IMR-90 (cell line): ENCODE data around the gene RPUSD2. TPM values are rescaled to one million over a fixed set of nuclear protein-coding genes. Genes with fewer than 3 reads are reported as not detected.

Source experiments
- ATAC-seq: fragments of 200-7000 bp; cut with Tn5 transposase; 2 replicates; pipeline ENCODE4 v1.9.1; 2020; ENCODE audit warnings: low read depth, mild to moderate bottlenecking, moderate library complexity
- BruUV-seq: library from RNA; stranded (reverse); fragments of 400-500 nt; replicated peaks from 2 replicates; lab custom pipeline; 2021; lab: Mats Ljungman, UMichigan
- CTCF ChIA-PET: fragments of 300-600 bp; formaldehyde crosslinking; extraction: SDS; loops from one replicate; lab custom pipeline; 2021; ENCODE audit warnings: antibody characterized with exemption; lab: Yijun Ruan, JAX
- POLR2A ChIA-PET: fragments of 300-600 bp; sonication (Branson Sonifier 250); formaldehyde crosslinking; loops from one replicate; lab custom pipeline; 2022; ENCODE audit warnings: antibody characterized with exemption; ENCODE audit not compliant: unreplicated experiment; lab: Charles Lee
- DNase-seq: peaks from one replicate; pipeline ENCODE4 v3.0.0; 2013
- H2AFZ ChIP-seq: replicated peaks from 2 replicates; pipeline ENCODE3; 2013; ENCODE audit warnings: low read length, mild to moderate bottlenecking; ENCODE audit not compliant: poor library complexity
- H2AK5ac ChIP-seq: 2 replicates; pipeline ENCODE4 v1.6.1; 2013; ENCODE audit warnings: low read depth, low read length, inconsistent platforms
- H2AK9ac ChIP-seq: replicated peaks from 2 replicates; pipeline ENCODE3; 2013; ENCODE audit warnings: mild to moderate bottlenecking, low read depth, low read length, moderate library complexity; ENCODE audit not compliant: poor library complexity
- H2BK120ac ChIP-seq: 2 replicates; pipeline ENCODE4 v1.6.1; 2013; ENCODE audit warnings: low read depth, low read length, inconsistent platforms
- H2BK15ac ChIP-seq: 3 replicates; pipeline ENCODE4 v1.6.1; 2013; ENCODE audit warnings: low read depth, low read length, inconsistent platforms
- H2BK20ac ChIP-seq: 2 replicates; pipeline ENCODE4 v1.6.1; 2013; ENCODE audit warnings: low read depth, mild to moderate bottlenecking, inconsistent platforms, low read length, moderate library complexity
- H2BK5ac ChIP-seq: 2 replicates; pipeline ENCODE4 v1.6.1; 2013; ENCODE audit warnings: mild to moderate bottlenecking, low read depth, low read length, inconsistent platforms; ENCODE audit not compliant: poor library complexity, severe bottlenecking
- H3K14ac ChIP-seq: replicated peaks from 2 replicates; pipeline ENCODE4 v1.6.1; 2013; ENCODE audit warnings: low read depth, low read length, inconsistent platforms
- H3K18ac ChIP-seq: 2 replicates; pipeline ENCODE4 v1.6.1; 2013; ENCODE audit warnings: low read depth, low read length, control low read depth
- H3K23ac ChIP-seq: 2 replicates; pipeline ENCODE4 v1.6.1; 2013; ENCODE audit warnings: low read depth, low read length, inconsistent platforms
- H3K27ac ChIP-seq: 2 replicates; pipeline ENCODE4 v1.5.1; 2013; ENCODE audit warnings: mild to moderate bottlenecking, control low read depth, low read length; ENCODE audit not compliant: insufficient read depth
- H3K27me3 ChIP-seq: 2 replicates; pipeline ENCODE4 v1.6.1; 2013; ENCODE audit warnings: low read length; ENCODE audit not compliant: control insufficient read depth, insufficient read depth
- H3K36me3 ChIP-seq: 2 replicates; pipeline ENCODE4 v1.6.1; 2013; ENCODE audit warnings: low read length, mixed read lengths; ENCODE audit not compliant: control insufficient read depth, insufficient read depth
- H3K4ac ChIP-seq: 2 replicates; pipeline ENCODE4 v1.6.1; 2013; ENCODE audit warnings: low read depth, low read length, inconsistent platforms
- H3K4me1 ChIP-seq: 2 replicates; pipeline ENCODE4 v1.6.1; 2013; ENCODE audit warnings: low read length, mixed read lengths; ENCODE audit not compliant: control insufficient read depth, insufficient read depth
- H3K4me2 ChIP-seq: 2 replicates; pipeline ENCODE4 v1.6.1; 2013; ENCODE audit warnings: low read depth, mild to moderate bottlenecking, control low read depth, low read length, moderate library complexity
- H3K4me3 ChIP-seq: 2 replicates; pipeline ENCODE4 v1.5.1; 2013; ENCODE audit warnings: low read depth, mild to moderate bottlenecking, control low read depth, low read length, moderate library complexity; ENCODE audit not compliant: insufficient read depth
- H3K56ac ChIP-seq: 2 replicates; pipeline ENCODE4 v1.6.1; 2013; ENCODE audit warnings: low read length, inconsistent platforms; ENCODE audit not compliant: insufficient read depth; ENCODE audit errors: extremely low read depth
- H3K79me1 ChIP-seq, 2 experiments: 2 replicates each; pipeline ENCODE4 v1.6.1; 2013; ENCODE audit warnings: low read length in 2 of 2, inconsistent platforms in 1 of 2, low read depth in 1 of 2
- H3K9ac ChIP-seq: 2 replicates; pipeline ENCODE4 v1.6.1; 2013; ENCODE audit warnings: low read depth, low read length, control low read depth
- H3K9me1 ChIP-seq: 2 replicates; pipeline ENCODE4 v1.6.1; 2013; ENCODE audit warnings: low read length, inconsistent platforms; ENCODE audit not compliant: insufficient read depth
- H3K9me3 ChIP-seq: 2 replicates; pipeline ENCODE4 v1.6.1; 2013; ENCODE audit warnings: low read length; ENCODE audit not compliant: control insufficient read depth, insufficient read depth
- H4K20me1 ChIP-seq: 2 replicates; pipeline ENCODE4 v1.6.1; 2013; ENCODE audit warnings: low read length, inconsistent platforms; ENCODE audit not compliant: insufficient read depth
- H4K5ac ChIP-seq: 2 replicates; pipeline ENCODE4 v1.6.1; 2013; ENCODE audit warnings: mild to moderate bottlenecking, low read depth, low read length, control low read depth
- H4K8ac ChIP-seq, 2 experiments: 2 replicates each; pipeline ENCODE4 v1.6.1; 2013; ENCODE audit warnings: low read depth in 2 of 2, low read length in 2 of 2, control low read depth in 1 of 2, inconsistent platforms in 1 of 2
- H4K91ac ChIP-seq: 2 replicates; pipeline ENCODE4 v1.6.1; 2013; ENCODE audit warnings: low read depth, low read length, inconsistent platforms; ENCODE audit not compliant: insufficient read depth
- CEBPB ChIP-seq: IDR thresholded peaks from 2 replicates; pipeline ENCODE4 v1.6.1; 2012; ENCODE audit warnings: low read depth, low read length, improper control_type of control experiment
- FOS ChIP-seq: fragments of 150-350 bp; IDR thresholded peaks from 2 replicates; pipeline ENCODE4 v1.6.1; 2016; ENCODE audit warnings: low read depth, low read length
- dilution Hi-C: fragments of 300-500 bp; cut with HindIII; formaldehyde crosslinking; loops from one replicate; pipeline ENCODE4 v1.14.3; 2018; ENCODE audit warnings: low sequenced_read_pairs; ENCODE audit not compliant: unreplicated experiment
- in situ Hi-C: fragments of 300-500 bp; cut with MboI; formaldehyde crosslinking; loops from 3 replicates; pipeline ENCODE4 v1.14.3; 2019; ENCODE audit warnings: low sequenced_read_pairs, inconsistent platforms, mixed read lengths
- intact Hi-C: fragments of 100-400 bp; cut with micrococcal nuclease; formaldehyde crosslinking; loops from 2 replicates; pipeline ENCODE4 v1.10.0; 2022
- polyA plus RNA-seq, 3 experiments: library from polyadenylated mRNA; depleted of rRNA; stranded (reverse); fragments of >200 nt; gene quantifications; 2 replicates each; pipeline ENCODE4 v1.2.3, GENCODE V29; 2012; ENCODE audit warnings: low replicate concordance in 1 of 3
- total RNA-seq: library from RNA; depleted of rRNA; stranded (reverse); fragments of >200 nt; gene quantifications from 2 replicates; pipeline ENCODE4 v1.2.3, GENCODE V29; 2012

The RPUSD2 gene
- total and polyA plus RNA-seq, 2 of the 4 experiments (the other 2 are of a cell fraction), result 7.4 to 13.4 TPM

DNA sequence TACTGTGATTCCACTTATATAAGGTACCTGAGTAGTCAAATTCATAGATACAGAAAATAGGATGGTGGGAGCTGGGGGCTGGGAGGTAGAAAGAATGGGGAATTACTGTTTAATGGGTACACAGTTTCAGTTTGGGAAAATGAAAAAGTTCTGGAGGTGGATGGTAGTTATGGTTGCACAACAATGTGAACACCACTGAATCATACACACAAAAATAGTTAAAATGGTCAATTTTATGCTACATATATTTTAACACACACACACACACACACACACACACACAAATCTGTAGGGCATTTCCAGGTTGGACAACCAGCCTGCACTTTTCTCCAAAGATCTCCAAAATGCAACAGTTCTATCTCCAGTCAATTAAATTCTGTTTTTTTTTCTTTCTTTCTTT, 5.7 kb upstream of the RPUSD2 start:
- H4K5ac ChIP-seq, result no peak overlapping the region
- no peak overlapping the region for H4K8ac ChIP-seq
- H3K4me2 ChIP-seq, result no peak overlapping the region
- no peak overlapping the region for H3K14ac ChIP-seq
- H3K36me3 ChIP-seq, result peaks cover 3% of the 10 kb centered on the region; the same call in 1 of the 2 replicates
- no peak overlapping the region for H2AFZ ChIP-seq
- H3K27ac ChIP-seq, result no peak overlapping the region
- H3K56ac ChIP-seq, result no peak overlapping the region
- H3K4me1 ChIP-seq, result no peaks in the 10 kb centered on the region
- no peak overlapping the region for H3K23ac ChIP-seq
- no peak overlapping the region for H2BK15ac ChIP-seq
- H3K79me1 ChIP-seq, result peaks cover 15 to 35% of the 10 kb centered on the region in 2 experiments
- no peak overlapping the region for H2BK20ac ChIP-seq
- DNase-seq (no peak), ATAC-seq (no peak)
- no peak overlapping the region for H3K4ac ChIP-seq
- TF ChIP-seq CEBPB (peak; percentile 69), FOS (no peak)
- ChIA-PET CTCF (no interaction called here), POLR2A (no interaction called here)
- H3K9me1 ChIP-seq, result 0 out of 2 replicates have a peak, but pooled peaks cover 5% of the 10 kb centered on the region
- no peak overlapping the region for H4K91ac ChIP-seq
- dilution Hi-C loops, result no loop called here
- no peaks in the 10 kb centered on the region for H3K9me3 ChIP-seq
- no peak overlapping the region for H3K9ac ChIP-seq
- no peak overlapping the region for H3K18ac ChIP-seq
- no TSS peak for BruUV-seq
- H2BK120ac ChIP-seq, result no peak overlapping the region
- H2AK9ac ChIP-seq, result no peak overlapping the region
- intact Hi-C loops, result no loop called here
- no peak overlapping the region for H2BK5ac ChIP-seq
- in situ Hi-C loops, result no loop called here
- no peak overlapping the region for H2AK5ac ChIP-seq
- H3K27me3 ChIP-seq, result no peaks in the 10 kb centered on the region
- no peak overlapping the region for H3K4me3 ChIP-seq
- no peaks in the 10 kb centered on the region for H4K20me1 ChIP-seq
